ENCODE results near the gene TEX12. TPM values are rescaled to one million over a fixed set of nuclear protein-coding genes. Genes with fewer than 3 reads are reported as not detected.

Gene TEX12
- total and polyA plus RNA-seq, 4 donors: 0.09 to 0.74 (median 0.31) TPM; not detected in 1

- no peak for ATAC-seq (ENCODE audit: insufficient read depth, low FRiP score)
- 75 to 82% methylated on average over 4 of the region's 4 CpGs for WGBS, 2 donors
- no peak overlapping the region for H3K4me3 ChIP-seq
Observed at GRCh38 chr11:112123129-112123528, 44.0 kb upstream of the TEX12 start.

GRCh38 chr11:112127056-112127455 lies 40.1 kb upstream of the TEX12 start:
- Histone ChIP-seq H3K4me3 (no peak overlapping the region), H3K36me3 (ENCODE audit: control insufficient read depth in 4 of 4, insufficient read depth in 4 of 4, low read length in 4 of 4) (peaks cover 0 to 2% (median 0%) of the 10 kb centered on the region in 4 donors), H3K27ac (ENCODE audit: low read depth in 1 of 2, low read length in 1 of 2) (no peak overlapping the region), H3K4me1 (ENCODE audit: control insufficient read depth in 5 of 5, insufficient read depth in 5 of 5, low read length in 5 of 5) (no peaks in the 10 kb centered on the region), H3K27me3 (ENCODE audit: control insufficient read depth in 3 of 3, insufficient read depth in 3 of 3, low read length in 2 of 3) (no peaks in the 10 kb centered on the region), H3K9me3 (ENCODE audit: control insufficient read depth in 4 of 4, insufficient read depth in 3 of 4, low read length in 3 of 4) (no peaks in the 10 kb centered on the region), H3K9ac (ENCODE audit: insufficient read depth in 1 of 2, low read length in 2 of 2) (no peak overlapping the region)
- no peak for TF ChIP-seq CTCF (IDR thresholded peaks at IDR 0.05; ENCODE audit: control extremely low read depth, extremely low read depth)
- WGBS, 2 donors: 98 to 99% methylated on average over 2 of the region's 2 CpGs
- DNase-seq (no peak), ATAC-seq (ENCODE audit: insufficient read depth, low FRiP score) (no peak)

More at GRCh38 chr11:112123129-112123528, 44.0 kb upstream of the TEX12 start:
- H3K9me3 ChIP-seq (ENCODE audit: control insufficient read depth in 4 of 4, insufficient read depth in 3 of 4, low read length in 3 of 4): no peaks in the 10 kb centered on the region
- no peaks in the 10 kb centered on the region for H3K4me1 ChIP-seq (ENCODE audit: control insufficient read depth in 5 of 5, insufficient read depth in 5 of 5, low read length in 5 of 5)
- H3K9ac ChIP-seq (ENCODE audit: insufficient read depth in 1 of 2, low read length in 2 of 2): no peak overlapping the region
- peaks cover 0 to 4% (median 0%) of the 10 kb centered on the region in 4 donors for H3K36me3 ChIP-seq (ENCODE audit: control insufficient read depth in 4 of 4, insufficient read depth in 4 of 4, low read length in 4 of 4)
- no peak for TF ChIP-seq CTCF (IDR thresholded peaks at IDR 0.05; ENCODE audit: control extremely low read depth, extremely low read depth)
- no peaks in the 10 kb centered on the region for H3K27me3 ChIP-seq (ENCODE audit: control insufficient read depth in 3 of 3, insufficient read depth in 3 of 3, low read length in 2 of 3)
- no peak for DNase-seq
- no peak overlapping the region for H3K27ac ChIP-seq (ENCODE audit: low read depth in 1 of 2, low read length in 1 of 2)

GRCh38 chr11:112128483-112129121 lies 38.6 kb upstream of the TEX12 start:
- WGBS, 2 donors: 49 to 64% methylated on average over 3 of the region's 3 CpGs
- H3K4me1 ChIP-seq (ENCODE audit: control insufficient read depth in 5 of 5, insufficient read depth in 5 of 5, low read length in 5 of 5): no peaks in the 10 kb centered on the region
- DNase-seq (peak in 1 of 3 donors; percentile 6), ATAC-seq (ENCODE audit: insufficient read depth, low FRiP score) (no peak)
- peaks cover 0 to 2% (median 0%) of the 10 kb centered on the region in 4 donors for H3K36me3 ChIP-seq (ENCODE audit: control insufficient read depth in 4 of 4, insufficient read depth in 4 of 4, low read length in 4 of 4)
- H3K4me3 ChIP-seq: no peak overlapping the region
- no peaks in the 10 kb centered on the region for H3K9me3 ChIP-seq (ENCODE audit: control insufficient read depth in 4 of 4, insufficient read depth in 3 of 4, low read length in 3 of 4)
- no peaks in the 10 kb centered on the region for H3K27me3 ChIP-seq (ENCODE audit: control insufficient read depth in 3 of 3, insufficient read depth in 3 of 3, low read length in 2 of 3)
- H3K9ac ChIP-seq (ENCODE audit: insufficient read depth in 1 of 2, low read length in 2 of 2): no peak overlapping the region
- H3K27ac ChIP-seq (ENCODE audit: low read depth in 1 of 2, low read length in 1 of 2): no peak overlapping the region
- TF ChIP-seq CTCF (IDR thresholded peaks at IDR 0.05; ENCODE audit: control extremely low read depth, extremely low read depth): no peak
